GM23338 (cell line): ENCODE measurements around the gene TAS2R4. TPM values are rescaled to one million over a fixed set of nuclear protein-coding genes. Genes with fewer than 3 reads are reported as not detected.

Source experiments
- ATAC-seq: fragments of 200-7000 bp; cut with Tn5 transposase; 3 replicates; pipeline ENCODE4 v1.9.1; 2020
- DNase-seq: peaks from one replicate; pipeline ENCODE4 v3.0.0-alpha.2; 2015; ENCODE audit warnings: low spot score
- H2AFZ ChIP-seq: fragments of 200-600 bp; sonication (generic); 2 replicates; pipeline ENCODE4 v1.8.0; 2016; ENCODE audit warnings: antibody characterized with exemption, mild to moderate bottlenecking, moderate library complexity
- H3F3A ChIP-seq: fragments of 200-600 bp; sonication (generic); replicated peaks from 2 replicates; pipeline ENCODE4 v1.8.0; 2017; ENCODE audit warnings: antibody characterized with exemption, mixed run types, low read depth
- H3K27ac ChIP-seq: fragments of 200-600 bp; sonication (generic); 2 replicates; pipeline ENCODE4 v1.6.1; 2016; ENCODE audit warnings: low read depth
- H3K27me3 ChIP-seq: fragments of 200-600 bp; sonication (generic); 2 replicates; pipeline ENCODE4 v1.8.0; 2016; ENCODE audit warnings: mild to moderate bottlenecking, mixed run types, moderate library complexity; ENCODE audit not compliant: insufficient read depth
- H3K36me3 ChIP-seq: fragments of 200-600 bp; sonication (generic); 2 replicates; pipeline ENCODE4 v1.8.0; 2016; ENCODE audit warnings: mild to moderate bottlenecking; ENCODE audit not compliant: insufficient read depth
- H3K4me1 ChIP-seq: fragments of 200-600 bp; sonication (generic); 2 replicates; pipeline ENCODE4 v1.8.0; 2016; ENCODE audit warnings: mild to moderate bottlenecking, moderate library complexity; ENCODE audit not compliant: insufficient read depth
- H3K4me2 ChIP-seq: fragments of 200-600 bp; sonication (generic); 2 replicates; pipeline ENCODE4 v1.7.1; 2017; ENCODE audit warnings: mixed run types
- H3K4me3 ChIP-seq: fragments of 200-600 bp; sonication (generic); 2 replicates; pipeline ENCODE4 v1.6.1; 2016; ENCODE audit warnings: mixed run types
- H3K79me2 ChIP-seq: fragments of 200-600 bp; sonication (generic); replicated peaks from 2 replicates; pipeline ENCODE4 v1.8.0; 2017; ENCODE audit warnings: mild to moderate bottlenecking; ENCODE audit not compliant: insufficient read depth
- H3K9me2 ChIP-seq: fragments of 200-600 bp; sonication (generic); 2 replicates; pipeline ENCODE4 v1.8.0; 2017; ENCODE audit not compliant: insufficient read depth
- H4K20me1 ChIP-seq: fragments of 200-600 bp; sonication (generic); replicated peaks from 2 replicates; pipeline ENCODE4 v1.8.0; 2017; ENCODE audit warnings: mild to moderate bottlenecking; ENCODE audit not compliant: insufficient read depth
- H3K27ac Mint-ChIP-seq: 2 replicates; pipeline ENCODE4 v1.8.0; 2020; ENCODE audit warnings: inconsistent platforms, mild to moderate bottlenecking, moderate library complexity, mixed read lengths
- H3K27me3 Mint-ChIP-seq: 3 replicates; pipeline ENCODE4 v1.8.0; 2022; ENCODE audit warnings: low read depth, mild to moderate bottlenecking, moderate library complexity, mixed read lengths, inconsistent platforms; ENCODE audit not compliant: insufficient read depth, poor library complexity
- H3K36me3 Mint-ChIP-seq: 3 replicates; pipeline ENCODE4 v1.8.0; 2021; ENCODE audit warnings: low read depth, mild to moderate bottlenecking, inconsistent platforms, moderate library complexity, mixed read lengths
- H3K4me1 Mint-ChIP-seq: 3 replicates; pipeline ENCODE4 v1.8.0; 2020; ENCODE audit warnings: mild to moderate bottlenecking, inconsistent platforms, mixed read lengths
- H3K4me3 Mint-ChIP-seq: 3 replicates; pipeline ENCODE4 v1.8.0; 2021; ENCODE audit warnings: moderate library complexity, mild to moderate bottlenecking, inconsistent platforms, mixed read lengths
- H3K9me3 Mint-ChIP-seq: 3 replicates; pipeline ENCODE4 v1.8.0; 2020; ENCODE audit warnings: moderate library complexity, mild to moderate bottlenecking, inconsistent platforms, mixed read lengths
- CREB1 ChIP-seq: fragments of 250-450 bp; sonication (Bioruptor Pico); IDR thresholded peaks from 2 replicates; pipeline ENCODE4 v1.5.0; 2020; ENCODE audit warnings: low read depth, mild to moderate bottlenecking, moderate library complexity
- EZH2 ChIP-seq: fragments of 200-600 bp; sonication (generic); IDR thresholded peaks from one replicate; pipeline ENCODE4 v1.8.0; 2017; ENCODE audit warnings: antibody characterized with exemption, mild to moderate bottlenecking, low read depth; ENCODE audit not compliant: unreplicated experiment
- EZH2phosphoT487 ChIP-seq: fragments of 200-600 bp; sonication (generic); IDR thresholded peaks from one replicate; pipeline ENCODE4 v1.8.1; 2018; ENCODE audit warnings: antibody characterized with exemption; ENCODE audit not compliant: unreplicated experiment
- JUNB ChIP-seq: IDR thresholded peaks from one replicate; pipeline ENCODE4 v1.6.1; 2016; ENCODE audit warnings: antibody characterized with exemption; ENCODE audit not compliant: unreplicated experiment
- POLR2AphosphoS5 ChIP-seq: IDR thresholded peaks from 2 replicates; pipeline ENCODE4 v1.6.1; 2016; ENCODE audit warnings: antibody characterized with exemption, low read depth
- STAT1 ChIP-seq: IDR thresholded peaks from one replicate; pipeline ENCODE4 v1.6.1; 2016; ENCODE audit warnings: antibody characterized with exemption; ENCODE audit not compliant: unreplicated experiment
- ZNF114 ChIP-seq: fragments of 250-450 bp; sonication (Bioruptor Pico); IDR thresholded peaks from 2 replicates; pipeline ENCODE4 v1.5.0; 2020; ENCODE audit warnings: mild to moderate bottlenecking, moderate library complexity
- polyA plus RNA-seq: library from polyadenylated mRNA; unstranded; fragments of >200 nt; fragmentation: Nextera tagmentation; extraction: Ambion mirVana; gene quantifications from 2 replicates; pipeline ENCODE4 v1.2.1, GENCODE V29; 2016
- total RNA-seq: library from RNA; depleted of rRNA; stranded (reverse); fragments of >200 nt; shearing (Covaris generic); gene quantifications from 2 replicates; pipeline ENCODE4 v1.2.3, GENCODE V29; 2014
- TF ChIP-seq, protein P1 (sequence below): IDR thresholded peaks from one replicate; pipeline ENCODE4 v1.6.1; 2018; ENCODE audit warnings: antibody characterized with exemption; ENCODE audit not compliant: unreplicated experiment
- TF ChIP-seq, protein P2 (sequence below): fragments of 250-450 bp; sonication (Bioruptor Pico); IDR thresholded peaks from 2 replicates; pipeline ENCODE4 v1.5.0; 2020; ENCODE audit warnings: mild to moderate bottlenecking, moderate library complexity

TAS2R4 gene
- total and polyA plus RNA-seq, 2 experiments from 2014 or later = 1.2 to 4.2 TPM

DNA sequence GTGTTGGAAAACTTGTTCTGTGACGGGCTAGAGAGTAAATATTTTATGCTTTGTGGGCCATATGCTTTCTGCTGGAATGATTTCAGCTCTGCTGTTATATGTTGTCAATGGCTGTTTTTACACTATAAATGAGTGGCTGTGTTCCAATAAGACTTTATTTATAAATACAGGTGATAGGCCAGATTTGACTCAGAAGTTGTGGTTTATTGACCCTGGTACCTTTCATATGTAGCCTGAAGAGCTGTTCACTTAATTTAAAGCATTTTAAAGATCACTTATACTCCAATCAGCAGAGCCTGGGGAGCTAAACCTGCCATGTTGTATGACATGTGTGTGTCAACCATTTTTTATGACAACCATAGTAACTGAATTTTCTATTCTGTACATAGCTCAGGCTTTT lies 47.5 kb upstream of the TAS2R4 start:
- no peaks in the 10 kb centered on the region for H3K36me3 ChIP-seq
- H3K27me3 ChIP-seq = no peaks in the 10 kb centered on the region
- no peaks in the 10 kb centered on the region for H3K9me3 Mint-ChIP-seq
- H3K27ac ChIP-seq = no peak overlapping the region
- no peak for ATAC-seq
- no peaks in the 10 kb centered on the region for H3K9me2 ChIP-seq
- no peak overlapping the region for H2AFZ ChIP-seq
- H3K4me1 Mint-ChIP-seq = peaks cover 11% of the 10 kb centered on the region
- no peaks in the 10 kb centered on the region for H3F3A ChIP-seq
- TF ChIP-seq, protein P1, sequence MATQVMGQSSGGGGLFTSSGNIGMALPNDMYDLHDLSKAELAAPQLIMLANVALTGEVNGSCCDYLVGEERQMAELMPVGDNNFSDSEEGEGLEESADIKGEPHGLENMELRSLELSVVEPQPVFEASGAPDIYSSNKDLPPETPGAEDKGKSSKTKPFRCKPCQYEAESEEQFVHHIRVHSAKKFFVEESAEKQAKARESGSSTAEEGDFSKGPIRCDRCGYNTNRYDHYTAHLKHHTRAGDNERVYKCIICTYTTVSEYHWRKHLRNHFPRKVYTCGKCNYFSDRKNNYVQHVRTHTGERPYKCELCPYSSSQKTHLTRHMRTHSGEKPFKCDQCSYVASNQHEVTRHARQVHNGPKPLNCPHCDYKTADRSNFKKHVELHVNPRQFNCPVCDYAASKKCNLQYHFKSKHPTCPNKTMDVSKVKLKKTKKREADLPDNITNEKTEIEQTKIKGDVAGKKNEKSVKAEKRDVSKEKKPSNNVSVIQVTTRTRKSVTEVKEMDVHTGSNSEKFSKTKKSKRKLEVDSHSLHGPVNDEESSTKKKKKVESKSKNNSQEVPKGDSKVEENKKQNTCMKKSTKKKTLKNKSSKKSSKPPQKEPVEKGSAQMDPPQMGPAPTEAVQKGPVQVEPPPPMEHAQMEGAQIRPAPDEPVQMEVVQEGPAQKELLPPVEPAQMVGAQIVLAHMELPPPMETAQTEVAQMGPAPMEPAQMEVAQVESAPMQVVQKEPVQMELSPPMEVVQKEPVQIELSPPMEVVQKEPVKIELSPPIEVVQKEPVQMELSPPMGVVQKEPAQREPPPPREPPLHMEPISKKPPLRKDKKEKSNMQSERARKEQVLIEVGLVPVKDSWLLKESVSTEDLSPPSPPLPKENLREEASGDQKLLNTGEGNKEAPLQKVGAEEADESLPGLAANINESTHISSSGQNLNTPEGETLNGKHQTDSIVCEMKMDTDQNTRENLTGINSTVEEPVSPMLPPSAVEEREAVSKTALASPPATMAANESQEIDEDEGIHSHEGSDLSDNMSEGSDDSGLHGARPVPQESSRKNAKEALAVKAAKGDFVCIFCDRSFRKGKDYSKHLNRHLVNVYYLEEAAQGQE = no peak
- TF ChIP-seq CREB1 (CRISPR knock-in tag) (no peak), EZH2 (no peak), STAT1 (no peak), POLR2AphosphoS5 (no peak), ZNF114 (CRISPR knock-in tag) (no peak), EZH2phosphoT487 (no peak), JUNB (no peak)
- TF ChIP-seq, protein P2, sequence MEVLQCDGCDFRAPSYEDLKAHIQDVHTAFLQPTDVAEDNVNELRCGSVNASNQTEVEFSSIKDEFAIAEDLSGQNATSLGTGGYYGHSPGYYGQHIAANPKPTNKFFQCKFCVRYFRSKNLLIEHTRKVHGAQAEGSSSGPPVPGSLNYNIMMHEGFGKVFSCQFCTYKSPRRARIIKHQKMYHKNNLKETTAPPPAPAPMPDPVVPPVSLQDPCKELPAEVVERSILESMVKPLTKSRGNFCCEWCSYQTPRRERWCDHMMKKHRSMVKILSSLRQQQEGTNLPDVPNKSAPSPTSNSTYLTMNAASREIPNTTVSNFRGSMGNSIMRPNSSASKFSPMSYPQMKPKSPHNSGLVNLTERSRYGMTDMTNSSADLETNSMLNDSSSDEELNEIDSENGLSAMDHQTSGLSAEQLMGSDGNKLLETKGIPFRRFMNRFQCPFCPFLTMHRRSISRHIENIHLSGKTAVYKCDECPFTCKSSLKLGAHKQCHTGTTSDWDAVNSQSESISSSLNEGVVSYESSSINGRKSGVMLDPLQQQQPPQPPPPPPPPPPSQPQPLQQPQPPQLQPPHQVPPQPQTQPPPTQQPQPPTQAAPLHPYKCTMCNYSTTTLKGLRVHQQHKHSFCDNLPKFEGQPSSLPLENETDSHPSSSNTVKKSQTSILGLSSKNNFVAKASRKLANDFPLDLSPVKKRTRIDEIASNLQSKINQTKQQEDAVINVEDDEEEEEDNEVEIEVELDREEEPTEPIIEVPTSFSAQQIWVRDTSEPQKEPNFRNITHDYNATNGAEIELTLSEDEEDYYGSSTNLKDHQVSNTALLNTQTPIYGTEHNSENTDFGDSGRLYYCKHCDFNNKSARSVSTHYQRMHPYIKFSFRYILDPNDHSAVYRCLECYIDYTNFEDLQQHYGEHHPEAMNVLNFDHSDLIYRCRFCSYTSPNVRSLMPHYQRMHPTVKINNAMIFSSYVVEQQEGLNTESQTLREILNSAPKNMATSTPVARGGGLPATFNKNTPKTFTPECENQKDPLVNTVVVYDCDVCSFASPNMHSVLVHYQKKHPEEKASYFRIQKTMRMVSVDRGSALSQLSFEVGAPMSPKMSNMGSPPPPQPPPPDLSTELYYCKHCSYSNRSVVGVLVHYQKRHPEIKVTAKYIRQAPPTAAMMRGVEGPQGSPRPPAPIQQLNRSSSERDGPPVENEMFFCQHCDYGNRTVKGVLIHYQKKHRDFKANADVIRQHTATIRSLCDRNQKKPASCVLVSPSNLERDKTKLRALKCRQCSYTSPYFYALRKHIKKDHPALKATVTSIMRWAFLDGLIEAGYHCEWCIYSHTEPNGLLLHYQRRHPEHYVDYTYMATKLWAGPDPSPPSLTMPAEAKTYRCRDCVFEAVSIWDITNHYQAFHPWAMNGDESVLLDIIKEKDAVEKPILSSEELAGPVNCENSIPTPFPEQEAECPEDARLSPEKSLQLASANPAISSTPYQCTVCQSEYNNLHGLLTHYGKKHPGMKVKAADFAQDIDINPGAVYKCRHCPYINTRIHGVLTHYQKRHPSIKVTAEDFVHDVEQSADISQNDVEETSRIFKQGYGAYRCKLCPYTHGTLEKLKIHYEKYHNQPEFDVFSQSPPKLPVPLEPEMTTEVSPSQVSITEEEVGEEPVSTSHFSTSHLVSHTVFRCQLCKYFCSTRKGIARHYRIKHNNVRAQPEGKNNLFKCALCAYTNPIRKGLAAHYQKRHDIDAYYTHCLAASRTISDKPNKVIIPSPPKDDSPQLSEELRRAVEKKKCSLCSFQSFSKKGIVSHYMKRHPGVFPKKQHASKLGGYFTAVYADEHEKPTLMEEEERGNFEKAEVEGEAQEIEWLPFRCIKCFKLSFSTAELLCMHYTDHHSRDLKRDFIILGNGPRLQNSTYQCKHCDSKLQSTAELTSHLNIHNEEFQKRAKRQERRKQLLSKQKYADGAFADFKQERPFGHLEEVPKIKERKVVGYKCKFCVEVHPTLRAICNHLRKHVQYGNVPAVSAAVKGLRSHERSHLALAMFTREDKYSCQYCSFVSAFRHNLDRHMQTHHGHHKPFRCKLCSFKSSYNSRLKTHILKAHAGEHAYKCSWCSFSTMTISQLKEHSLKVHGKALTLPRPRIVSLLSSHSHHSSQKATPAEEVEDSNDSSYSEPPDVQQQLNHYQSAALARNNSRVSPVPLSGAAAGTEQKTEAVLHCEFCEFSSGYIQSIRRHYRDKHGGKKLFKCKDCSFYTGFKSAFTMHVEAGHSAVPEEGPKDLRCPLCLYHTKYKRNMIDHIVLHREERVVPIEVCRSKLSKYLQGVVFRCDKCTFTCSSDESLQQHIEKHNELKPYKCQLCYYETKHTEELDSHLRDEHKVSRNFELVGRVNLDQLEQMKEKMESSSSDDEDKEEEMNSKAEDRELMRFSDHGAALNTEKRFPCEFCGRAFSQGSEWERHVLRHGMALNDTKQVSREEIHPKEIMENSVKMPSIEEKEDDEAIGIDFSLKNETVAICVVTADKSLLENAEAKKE (CRISPR knock-in tag) = no peak
- H3K4me3 ChIP-seq = no peak overlapping the region
- H3K79me2 ChIP-seq = no peaks in the 10 kb centered on the region
- no peaks in the 10 kb centered on the region for H3K36me3 Mint-ChIP-seq
- H3K4me1 ChIP-seq = 0 out of 2 replicates have a peak, but pooled peaks cover 3% of the 10 kb centered on the region
- no peak overlapping the region for H3K4me2 ChIP-seq
- H3K27ac Mint-ChIP-seq = no peak overlapping the region
- DNase-seq = no peak
- no peaks in the 10 kb centered on the region for H4K20me1 ChIP-seq
- peaks cover 2% of the 10 kb centered on the region for H3K27me3 Mint-ChIP-seq
- H3K4me3 Mint-ChIP-seq = no peak overlapping the region
